Endometrial microvascular endothelial cells (primary cell): ENCODE data around the gene ENTREP1. TPM values are rescaled to one million over a fixed set of nuclear protein-coding genes. Genes with fewer than 3 reads are reported as not detected.

ENCODE experiments used
- in situ Hi-C: cut with HindIII; loops from 2 replicates; pipeline ENCODE4 v1.10.0; 2017; ENCODE audit warnings: low sequenced_read_pairs, low pct_unique_long_range_greater_than_20kb; ENCODE audit errors: inconsistent ontology term
- total RNA-seq: library from RNA; depleted of rRNA; stranded (reverse); fragments of >200 nt; gene quantifications from one replicate; pipeline ENCODE4 v1.2.3, GENCODE V29; 2015; ENCODE audit errors: inconsistent ontology term

ENTREP1 gene
- total RNA-seq, 1 donor from 2014 or later: 0.84 TPM

GRCh38 chr9:69355232-69355631 is 30.2 kb downstream of the ENTREP1 start:
- in situ Hi-C loops: no loop called here

DNA sequence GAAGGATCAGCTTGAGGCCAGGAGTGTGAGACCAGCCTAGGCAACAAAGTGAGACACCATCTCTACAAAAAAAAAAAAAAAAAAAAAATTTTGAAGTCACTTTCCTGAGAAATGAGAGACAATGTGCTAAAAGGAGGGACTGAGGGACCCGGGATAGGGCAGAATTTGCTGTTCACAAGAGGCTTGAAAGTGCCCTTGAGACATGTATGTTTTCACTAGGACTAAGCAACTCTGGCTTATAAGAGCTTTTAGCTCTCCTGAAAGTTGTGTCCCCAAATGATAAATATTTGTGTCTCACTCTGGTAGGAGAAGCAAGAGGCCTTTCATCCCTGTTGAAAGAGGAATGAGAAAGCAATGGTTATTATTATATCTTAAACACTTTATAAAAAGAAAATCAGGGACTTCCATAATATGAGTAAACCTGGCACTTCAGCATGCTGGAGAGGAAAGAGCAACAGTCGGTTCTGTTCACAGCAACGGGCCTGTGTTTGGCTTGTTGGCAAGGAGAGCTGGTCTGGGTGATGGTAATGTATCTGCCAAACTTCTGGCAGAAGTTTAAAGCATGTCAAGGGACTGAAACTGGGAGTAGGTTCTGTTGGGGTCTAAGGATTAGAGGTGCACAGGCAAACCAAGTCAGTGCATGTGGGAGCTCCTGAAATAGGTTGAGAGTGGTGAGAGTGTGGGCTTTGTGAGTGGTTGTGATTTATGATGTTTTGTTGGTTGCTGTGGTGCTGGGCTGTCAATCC is 32.2 kb downstream of the ENTREP1 start:
- in situ Hi-C loops: no loop called here

- in situ Hi-C loops: no loop called here
Measured at GRCh38 chr9:69357821-69358220, 32.8 kb downstream of the ENTREP1 start.

GRCh38 chr9:69363191-69363590 is 38.2 kb downstream of the ENTREP1 start:
- in situ Hi-C loops: no loop called here

DNA sequence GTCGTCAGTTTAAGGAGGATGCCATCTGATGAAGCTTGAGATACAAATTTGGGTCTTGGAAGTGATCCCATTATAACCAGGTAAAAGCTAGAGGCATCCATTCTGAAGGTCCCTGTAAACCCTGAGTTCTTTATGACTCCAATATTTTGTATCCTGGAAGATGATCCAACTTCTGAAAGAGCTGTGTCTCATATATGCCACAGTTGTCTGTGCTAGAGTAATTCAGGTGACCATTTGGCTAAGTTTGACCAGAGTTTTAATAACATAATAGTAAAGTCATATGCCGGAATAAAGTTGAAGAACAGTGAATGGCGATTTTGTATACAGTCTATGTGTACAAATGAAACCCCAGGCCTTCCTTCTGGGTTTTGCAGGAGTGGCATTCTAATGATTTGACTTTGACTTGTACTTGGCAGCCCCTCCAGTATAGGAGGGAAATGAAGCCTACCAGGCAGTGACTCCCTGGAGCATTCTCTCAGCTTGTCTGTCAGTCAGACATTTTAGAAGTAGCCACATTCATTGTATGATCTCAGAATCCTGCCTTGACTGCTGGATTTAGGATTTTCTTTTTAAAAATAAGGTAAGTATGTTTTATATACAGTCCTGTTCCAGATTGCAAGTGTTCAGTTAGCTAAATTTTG is 39.6 kb downstream of the ENTREP1 start:
- in situ Hi-C loops: no loop called here

- in situ Hi-C loops: no loop called here
Measured at GRCh38 chr9:69370430-69370829, 45.4 kb downstream of the ENTREP1 start.

DNA sequence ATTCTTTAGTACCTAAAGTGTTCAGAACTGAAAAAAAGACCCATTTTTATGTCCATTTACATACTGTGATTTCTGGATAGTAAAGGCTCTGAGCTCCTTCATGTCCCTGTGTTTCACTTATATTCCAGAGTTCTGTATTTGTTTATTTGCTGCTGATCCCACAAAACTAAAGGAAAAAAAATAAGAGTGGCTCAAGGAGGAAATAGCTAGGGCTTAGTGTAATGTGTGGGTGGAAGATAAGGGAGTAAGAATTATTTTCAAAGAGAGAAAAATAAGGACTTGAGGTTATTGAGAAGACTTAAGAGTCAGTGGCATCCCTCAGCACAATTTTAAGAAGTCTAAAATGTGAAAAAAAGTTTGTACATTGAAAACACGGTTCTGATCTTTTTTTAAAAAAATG is 46.0 kb downstream of the ENTREP1 start:
- in situ Hi-C loops: no loop called here

DNA sequence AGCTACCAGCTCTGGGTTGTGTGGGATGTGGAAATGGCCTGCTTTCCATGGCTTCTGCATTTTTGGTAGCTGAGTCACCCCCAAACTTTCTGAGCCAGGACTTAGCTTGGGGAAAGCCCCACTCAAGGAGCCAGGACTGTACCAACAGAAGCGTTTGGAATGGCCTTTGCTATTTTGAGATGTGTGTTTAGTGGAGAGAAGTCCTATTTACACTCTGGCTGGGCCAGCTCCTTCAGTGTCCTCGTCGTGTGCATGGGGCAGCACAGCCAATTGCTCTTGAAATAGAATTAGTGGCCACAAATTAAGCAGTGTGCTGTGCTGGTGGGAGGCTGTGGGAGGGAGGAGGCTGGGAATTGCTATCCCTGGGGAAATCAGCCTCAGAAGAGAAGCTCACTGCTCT is 51.6 kb downstream of the ENTREP1 start:
- in situ Hi-C loops: no loop called here

GRCh38 chr9:69377291-69377690 is 52.3 kb downstream of the ENTREP1 start:
- in situ Hi-C loops: no loop called here

DNA sequence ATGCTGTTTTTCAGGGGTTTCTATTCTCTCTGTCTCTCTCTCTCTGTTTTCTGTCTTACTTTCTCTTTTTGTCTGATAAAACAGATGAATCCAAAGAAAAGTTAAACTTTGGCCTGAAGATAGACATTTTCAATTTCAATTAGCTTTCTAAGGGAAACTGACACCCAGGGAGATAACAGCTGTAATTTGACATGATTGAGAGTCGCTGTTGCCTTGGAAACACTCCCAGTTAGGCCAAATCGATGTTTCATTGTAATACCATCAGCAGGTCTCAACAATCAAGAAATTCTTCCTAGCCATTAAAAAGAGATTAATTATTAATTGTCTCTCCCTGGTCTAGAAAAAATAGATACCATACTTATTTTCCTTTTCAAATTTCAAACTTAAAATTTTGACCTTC is 53.0 kb downstream of the ENTREP1 start:
- in situ Hi-C loops: no loop called here

DNA sequence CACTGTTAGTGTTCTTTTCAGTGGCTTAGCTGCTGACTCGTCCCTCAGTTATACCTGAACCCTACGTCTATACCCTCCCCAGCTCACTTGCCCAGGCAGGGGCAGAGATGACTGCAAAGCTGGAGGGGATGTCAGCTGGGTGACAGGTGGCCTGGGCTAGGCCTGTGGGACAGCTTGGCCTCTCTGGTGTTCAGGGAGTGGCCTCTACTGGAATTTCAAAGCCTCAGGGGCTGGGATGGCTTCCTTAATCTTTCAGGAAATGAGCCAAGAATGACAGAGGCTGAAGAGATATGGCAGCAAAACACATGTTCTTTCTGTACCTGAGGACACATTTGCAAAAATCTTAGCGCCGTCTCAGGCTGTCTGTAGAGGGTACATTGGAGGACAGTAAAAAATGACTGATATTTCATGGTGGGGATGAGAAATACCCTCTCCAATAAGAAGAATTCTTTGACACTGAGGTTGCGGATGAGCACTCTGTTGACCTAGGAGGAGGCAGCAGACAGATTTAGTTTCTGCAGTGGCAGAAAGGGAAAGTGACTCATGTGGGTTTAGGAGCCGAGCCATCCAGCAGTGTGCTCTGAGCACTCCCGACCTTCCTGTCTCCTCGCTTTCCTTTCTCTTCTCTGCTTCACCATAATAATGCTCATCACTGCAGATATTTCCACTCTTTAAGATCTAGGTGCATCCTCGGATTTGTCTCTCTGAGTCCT is 54.4 kb downstream of the ENTREP1 start:
- in situ Hi-C loops: no loop called here

DNA sequence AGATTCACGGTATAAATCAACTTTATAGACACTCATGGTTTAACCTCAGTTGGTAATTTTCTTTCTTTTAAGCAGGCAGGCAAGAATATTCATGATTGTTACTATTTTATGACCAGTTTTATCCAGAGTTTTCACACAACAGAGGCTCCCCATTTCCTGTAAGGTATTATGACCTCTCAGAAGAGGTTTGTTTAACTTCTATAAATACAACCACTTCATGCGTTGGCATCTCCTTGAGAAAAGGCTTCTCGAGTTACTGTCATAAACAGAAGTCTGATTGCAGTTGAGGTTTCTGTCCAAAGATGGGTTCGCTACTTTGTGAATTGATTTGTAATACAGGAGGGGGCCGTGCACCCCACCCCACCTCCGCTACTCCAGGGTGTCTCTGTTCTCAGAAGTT is 55.3 kb downstream of the ENTREP1 start:
- in situ Hi-C loops: no loop called here

GRCh38 chr9:69380811-69381210 is 55.8 kb downstream of the ENTREP1 start:
- in situ Hi-C loops: no loop called here

- in situ Hi-C loops: no loop called here
Measured at GRCh38 chr9:69382135-69382534, 57.1 kb downstream of the ENTREP1 start.

DNA sequence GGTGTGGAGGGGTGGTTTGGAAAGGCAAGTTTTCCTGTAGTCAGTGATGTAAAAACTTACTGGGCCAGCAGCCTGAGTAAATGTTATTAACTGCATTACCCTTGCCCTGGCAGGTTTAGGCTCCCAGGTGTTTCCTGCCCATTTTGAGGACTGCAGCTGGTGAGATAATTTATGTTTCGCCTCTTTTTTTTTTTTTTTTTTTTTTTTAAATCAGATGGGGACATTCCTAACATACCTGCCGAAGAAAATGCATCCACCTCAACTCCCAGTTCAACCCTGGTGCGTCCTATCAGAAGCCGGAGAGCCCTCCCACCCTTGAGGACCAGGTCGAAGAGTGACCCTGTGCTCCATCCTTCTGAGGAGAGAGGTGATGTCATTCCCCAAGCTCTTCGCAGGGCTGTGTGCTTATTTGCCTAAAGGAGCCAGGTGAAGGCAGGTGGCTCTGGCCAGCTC is 60.6 kb downstream of the ENTREP1 start:
- in situ Hi-C loops: no loop called here

DNA sequence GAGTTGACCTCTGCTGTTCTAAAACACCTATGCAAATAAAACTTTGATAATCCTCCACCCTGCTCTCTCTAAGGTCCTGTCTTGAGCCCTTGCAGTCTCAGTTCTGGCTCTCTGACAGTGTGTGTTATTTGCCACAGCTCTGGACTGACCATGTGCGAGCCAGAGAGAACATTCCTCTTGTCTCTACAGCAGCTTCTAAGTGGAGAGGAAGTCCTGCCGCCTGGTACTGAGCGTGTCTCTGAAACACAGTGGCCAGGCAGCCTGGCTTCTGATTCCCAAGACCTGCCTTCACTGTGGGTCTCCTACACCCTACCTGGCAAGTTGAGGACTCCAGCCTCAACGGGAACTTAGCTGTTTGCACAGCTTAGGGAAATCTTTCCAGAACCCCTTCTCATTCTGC is 61.6 kb downstream of the ENTREP1 start:
- in situ Hi-C loops: no loop called here

DNA sequence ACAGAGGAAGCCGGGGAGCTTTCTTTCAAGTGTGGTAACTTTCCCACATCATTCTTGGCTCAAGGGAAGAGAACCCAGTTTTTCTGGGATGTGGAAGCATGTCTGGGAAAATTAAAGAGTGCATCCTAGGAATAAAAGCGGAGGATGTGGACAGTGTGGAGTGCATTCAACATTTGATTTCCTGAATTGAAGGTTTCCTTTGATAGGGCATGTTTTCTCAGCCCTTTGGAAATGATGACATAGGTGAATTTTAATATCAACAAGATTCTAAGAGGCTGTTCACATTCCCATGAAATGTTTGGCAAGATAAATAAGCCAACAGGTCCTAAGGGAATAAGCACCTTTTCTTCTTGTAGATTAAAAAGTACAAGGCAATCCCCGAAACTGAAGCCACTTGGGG is 63.6 kb downstream of the ENTREP1 start:
- in situ Hi-C loops: no loop called here

- in situ Hi-C loops: no loop called here
Measured at GRCh38 chr9:69389437-69389995, 64.5 kb downstream of the ENTREP1 start.

DNA sequence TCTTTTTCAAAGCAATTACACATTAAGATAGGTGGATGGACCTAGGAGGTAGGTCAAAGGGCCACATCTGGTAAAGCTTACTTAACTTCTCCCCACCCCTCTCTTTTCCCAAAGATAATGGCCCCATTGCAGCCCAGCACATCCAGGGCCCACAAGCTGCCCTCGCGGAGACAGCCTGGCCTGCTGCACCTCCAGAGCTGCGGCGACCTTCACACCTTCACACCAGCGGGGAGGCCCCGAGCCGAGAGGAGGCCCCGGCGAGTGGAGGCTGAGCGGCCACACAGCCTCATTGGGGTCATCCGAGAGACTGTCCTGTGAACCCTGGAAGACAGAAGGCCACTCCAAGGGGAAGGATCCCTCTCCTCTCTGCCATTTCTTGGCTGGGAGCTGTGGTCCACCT is 66.5 kb downstream of the ENTREP1 start:
- in situ Hi-C loops: no loop called here

GRCh38 chr9:69391946-69392345 is 66.9 kb downstream of the ENTREP1 start:
- in situ Hi-C loops: no loop called here
